Rectal smooth muscle tissue (tissue), 1 donor: ENCODE results near the gene NPAS2.

Source experiments
- H3K27ac ChIP-seq: one replicate; pipeline ENCODE4 v1.7.0; 2013; ENCODE audit warnings: low read depth, low read length, inconsistent platforms
- H3K27me3 ChIP-seq: one replicate; pipeline ENCODE4 v1.7.0; 2013; ENCODE audit warnings: low read length; ENCODE audit not compliant: control insufficient read depth, insufficient read depth
- H3K36me3 ChIP-seq: one replicate; pipeline ENCODE4 v1.7.0; 2013; ENCODE audit warnings: low read length; ENCODE audit not compliant: control insufficient read depth, insufficient read depth
- H3K4me1 ChIP-seq: one replicate; pipeline ENCODE4 v1.7.0; 2013; ENCODE audit warnings: low read length; ENCODE audit not compliant: control insufficient read depth, insufficient read depth
- H3K4me3 ChIP-seq: one replicate; pipeline ENCODE4 v1.7.0; 2013; ENCODE audit warnings: low read length
- H3K9ac ChIP-seq: one replicate; pipeline ENCODE4 v1.7.0; 2013; ENCODE audit warnings: low read length

The NPAS2 gene

DNA sequence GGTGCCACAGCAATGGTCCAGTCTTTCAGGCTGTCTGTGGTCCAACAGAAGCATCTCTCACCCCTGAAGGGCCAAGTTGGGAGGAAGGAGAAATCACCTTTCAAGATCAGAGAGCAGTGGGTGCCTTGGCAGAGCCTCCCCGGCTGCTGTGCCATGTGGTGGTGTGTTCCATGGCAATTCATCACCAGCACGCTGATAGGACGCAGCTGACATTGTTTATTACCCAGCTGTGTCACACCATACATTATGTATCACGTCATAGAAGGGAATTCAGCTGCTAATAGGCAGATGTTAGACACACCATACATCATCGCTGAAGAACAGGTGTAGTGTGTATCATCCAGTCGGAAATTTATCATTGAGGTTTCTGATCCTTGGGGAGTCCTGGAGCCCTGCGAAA lies 152.5 kb downstream of the NPAS2 start:
- Histone ChIP-seq H3K4me3 (no peak overlapping the region), H3K27ac (no peak overlapping the region), H3K27me3 (no peaks in the 10 kb centered on the region), H3K36me3 (peaks cover 3% of the 10 kb centered on the region), H3K9ac (no peak overlapping the region), H3K4me1 (peaks cover 11% of the 10 kb centered on the region)

DNA sequence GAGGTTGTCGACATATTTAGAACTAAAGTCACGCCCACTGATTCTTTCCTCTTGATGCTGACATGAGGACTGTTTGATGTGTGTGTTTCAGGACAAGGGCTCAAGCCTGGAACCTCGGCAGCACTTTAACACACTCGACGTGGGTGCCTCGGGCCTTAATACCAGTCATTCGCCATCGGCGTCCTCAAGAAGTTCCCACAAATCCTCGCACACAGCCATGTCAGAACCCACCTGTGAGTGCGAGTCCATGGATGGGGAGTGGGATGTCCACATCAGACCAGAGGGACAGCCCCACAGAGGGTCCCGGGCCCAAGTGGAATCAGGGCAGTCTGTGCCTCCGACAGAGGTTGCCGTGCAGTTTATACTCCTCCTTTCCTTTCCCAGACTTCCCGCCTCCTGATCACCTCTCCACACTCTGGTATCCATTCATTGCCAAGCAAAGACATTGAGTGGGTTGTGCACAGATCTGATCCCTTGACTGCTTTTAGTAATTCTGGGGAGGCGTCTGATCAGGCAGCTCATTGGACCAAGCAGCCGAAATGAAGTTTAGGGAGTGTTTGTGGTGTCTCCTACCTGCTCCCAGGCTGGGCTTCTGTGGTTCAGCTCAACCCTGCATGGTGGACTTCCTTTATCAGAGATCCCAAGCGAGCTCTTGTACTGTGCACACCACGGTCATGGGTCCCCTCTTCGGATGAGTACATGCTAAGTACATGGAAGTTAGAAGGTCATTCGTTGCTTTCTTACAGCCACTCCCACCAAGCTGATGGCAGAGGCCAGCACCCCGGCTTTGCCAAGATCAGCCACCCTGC lies 155.0 kb downstream of the NPAS2 start:
- H3K4me3 ChIP-seq: no peak overlapping the region
- no peaks in the 10 kb centered on the region for H3K27me3 ChIP-seq
- no peak overlapping the region for H3K27ac ChIP-seq
- H3K9ac ChIP-seq: no peak overlapping the region
- H3K36me3 ChIP-seq: peaks cover 3% of the 10 kb centered on the region
- peaks cover 24% of the 10 kb centered on the region for H3K4me1 ChIP-seq

DNA sequence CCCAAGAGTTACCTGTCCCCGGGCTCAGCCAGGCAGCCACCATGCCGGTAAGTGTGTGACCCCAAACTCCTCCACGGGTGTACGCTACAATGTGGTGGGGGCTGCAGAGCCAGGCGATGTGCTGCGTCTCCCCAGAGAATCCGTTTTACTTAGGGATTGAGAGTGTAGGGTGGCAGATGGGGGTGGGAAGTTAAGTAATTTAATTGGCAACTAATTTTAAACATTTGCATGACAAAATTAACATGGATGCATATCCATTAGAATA lies 155.5 kb downstream of the NPAS2 start:
- Histone ChIP-seq H3K9ac (no peak overlapping the region), H3K4me1 (peaks cover 24% of the 10 kb centered on the region), H3K27ac (no peak overlapping the region), H3K36me3 (peaks cover 3% of the 10 kb centered on the region), H3K27me3 (no peaks in the 10 kb centered on the region), H3K4me3 (no peak overlapping the region)

- no peaks in the 10 kb centered on the region for H3K27me3 ChIP-seq
- no peak overlapping the region for H3K9ac ChIP-seq
- H3K4me1 ChIP-seq: peaks cover 24% of the 10 kb centered on the region
- no peak overlapping the region for H3K4me3 ChIP-seq
- peak overlapping the region; percentile 67 for H3K27ac ChIP-seq
- H3K36me3 ChIP-seq: peaks cover 3% of the 10 kb centered on the region
These were observed 156.1 kb downstream of the NPAS2 start for GRCh38 chr2:100976061-100976460.

DNA sequence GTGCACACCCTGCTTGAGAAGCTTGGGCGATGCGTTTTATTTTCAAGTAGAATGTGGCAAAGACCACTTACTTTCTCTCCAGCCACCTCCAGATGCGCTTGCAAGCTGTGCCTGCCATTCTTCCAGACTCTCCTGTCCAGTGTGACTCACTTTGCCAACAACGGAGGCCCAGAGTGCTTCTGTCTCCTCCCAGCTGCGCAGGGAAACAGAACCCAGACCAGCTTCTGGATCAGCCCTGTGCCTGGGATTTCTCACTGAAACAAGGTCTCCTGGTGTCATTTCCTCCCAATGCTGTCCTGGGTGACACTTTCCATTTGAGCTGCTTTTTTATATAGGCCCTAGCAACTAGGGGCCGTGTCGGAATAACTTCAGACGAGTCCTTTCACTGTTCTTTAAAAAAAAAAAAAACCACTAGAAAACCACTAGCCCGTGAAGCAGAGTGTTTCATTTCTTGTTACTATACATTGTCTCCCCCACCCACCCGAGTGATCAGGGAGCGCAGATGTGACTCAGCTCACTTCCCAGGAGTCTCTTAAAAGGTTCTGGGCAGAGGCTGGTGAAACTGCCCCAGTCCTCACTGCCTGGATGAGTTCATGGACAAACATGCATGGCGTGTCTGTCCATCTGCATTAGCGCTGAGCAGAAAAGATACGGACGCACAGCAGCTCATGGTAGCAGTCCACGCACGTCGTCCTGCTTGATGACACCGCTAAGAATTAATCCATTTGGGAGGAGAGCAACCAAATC lies 156.9 kb downstream of the NPAS2 start:
- Histone ChIP-seq H3K4me1 (peaks cover 24% of the 10 kb centered on the region), H3K4me3 (no peak overlapping the region), H3K9ac (no peak overlapping the region), H3K27me3 (no peaks in the 10 kb centered on the region), H3K27ac (peak overlapping the region; percentile 67), H3K36me3 (peaks cover 3% of the 10 kb centered on the region)

DNA sequence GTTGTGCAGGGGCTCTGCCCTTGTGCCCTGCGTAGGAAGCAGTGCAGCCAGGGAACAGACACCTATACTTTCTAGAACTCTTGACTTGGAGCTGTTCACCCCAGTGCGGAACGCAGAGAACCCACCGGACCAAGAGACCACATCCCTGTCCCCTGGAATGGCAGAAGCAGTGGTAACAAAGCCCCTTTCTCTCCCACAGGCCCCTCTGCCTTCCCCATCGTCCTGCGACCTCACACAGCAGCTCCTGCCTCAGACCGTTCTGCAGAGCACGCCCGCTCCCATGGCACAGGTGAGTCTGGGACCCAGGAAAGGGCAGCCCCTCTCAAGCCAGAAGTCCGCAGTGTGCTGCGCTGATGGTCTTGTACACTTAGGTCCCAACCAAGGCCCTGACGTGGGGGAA lies 157.6 kb downstream of the NPAS2 start:
- Histone ChIP-seq H3K9ac (no peak overlapping the region), H3K4me1 (peaks cover 24% of the 10 kb centered on the region), H3K27me3 (no peaks in the 10 kb centered on the region), H3K4me3 (no peak overlapping the region), H3K27ac (peak overlapping the region; percentile 67), H3K36me3 (peaks cover 3% of the 10 kb centered on the region)

GRCh38 chr2:100978582-100979191 lies 158.7 kb downstream of the NPAS2 start:
- no peaks in the 10 kb centered on the region for H3K27me3 ChIP-seq
- peaks cover 24% of the 10 kb centered on the region for H3K4me1 ChIP-seq
- H3K36me3 ChIP-seq: peaks cover 3% of the 10 kb centered on the region
- no peak overlapping the region for H3K9ac ChIP-seq
- H3K4me3 ChIP-seq: no peak overlapping the region
- peak overlapping the region; percentile 76 for H3K27ac ChIP-seq

GRCh38 chr2:100980046-100980445 lies 160.1 kb downstream of the NPAS2 start:
- Histone ChIP-seq H3K4me1 (peaks cover 24% of the 10 kb centered on the region), H3K36me3 (peaks cover 3% of the 10 kb centered on the region), H3K4me3 (no peak overlapping the region), H3K27ac (no peak overlapping the region), H3K27me3 (no peaks in the 10 kb centered on the region), H3K9ac (no peak overlapping the region)

GRCh38 chr2:100981011-100981410 lies 161.1 kb downstream of the NPAS2 start:
- H3K27ac ChIP-seq: no peak overlapping the region
- H3K9ac ChIP-seq: no peak overlapping the region
- peaks cover under 1% of the 10 kb centered on the region for H3K36me3 ChIP-seq
- peaks cover 24% of the 10 kb centered on the region for H3K4me1 ChIP-seq
- no peak overlapping the region for H3K4me3 ChIP-seq
- no peaks in the 10 kb centered on the region for H3K27me3 ChIP-seq

- H3K9ac ChIP-seq: no peak overlapping the region
- no peaks in the 10 kb centered on the region for H3K36me3 ChIP-seq
- no peaks in the 10 kb centered on the region for H3K27me3 ChIP-seq
- peaks cover 13% of the 10 kb centered on the region for H3K4me1 ChIP-seq
- H3K27ac ChIP-seq: no peak overlapping the region
- H3K4me3 ChIP-seq: no peak overlapping the region
These were observed 162.5 kb downstream of the NPAS2 start for GRCh38 chr2:100982431-100982861.

DNA sequence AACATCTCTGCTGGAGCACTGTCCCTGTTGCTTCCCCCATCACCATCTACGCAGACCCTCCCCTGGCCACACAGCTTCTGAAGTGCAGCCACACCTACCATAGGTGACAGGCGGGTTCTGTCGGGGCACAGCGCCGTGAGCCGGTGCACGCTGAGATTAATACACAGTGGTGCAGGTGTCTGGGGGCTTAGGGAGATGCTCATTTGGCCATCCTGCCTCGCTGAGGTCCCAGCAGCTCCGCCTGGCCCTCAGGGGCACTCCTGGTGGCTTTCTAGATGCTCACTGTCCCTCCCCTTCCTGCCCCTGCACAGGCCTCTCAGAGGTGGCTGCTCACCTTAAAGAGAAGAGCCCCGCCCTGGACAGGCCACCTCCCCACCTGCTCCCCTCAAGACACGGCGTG lies 163.3 kb downstream of the NPAS2 start:
- Histone ChIP-seq H3K27me3 (no peaks in the 10 kb centered on the region), H3K4me1 (peaks cover 7% of the 10 kb centered on the region), H3K9ac (no peak overlapping the region), H3K4me3 (no peak overlapping the region), H3K36me3 (no peaks in the 10 kb centered on the region), H3K27ac (no peak overlapping the region)

DNA sequence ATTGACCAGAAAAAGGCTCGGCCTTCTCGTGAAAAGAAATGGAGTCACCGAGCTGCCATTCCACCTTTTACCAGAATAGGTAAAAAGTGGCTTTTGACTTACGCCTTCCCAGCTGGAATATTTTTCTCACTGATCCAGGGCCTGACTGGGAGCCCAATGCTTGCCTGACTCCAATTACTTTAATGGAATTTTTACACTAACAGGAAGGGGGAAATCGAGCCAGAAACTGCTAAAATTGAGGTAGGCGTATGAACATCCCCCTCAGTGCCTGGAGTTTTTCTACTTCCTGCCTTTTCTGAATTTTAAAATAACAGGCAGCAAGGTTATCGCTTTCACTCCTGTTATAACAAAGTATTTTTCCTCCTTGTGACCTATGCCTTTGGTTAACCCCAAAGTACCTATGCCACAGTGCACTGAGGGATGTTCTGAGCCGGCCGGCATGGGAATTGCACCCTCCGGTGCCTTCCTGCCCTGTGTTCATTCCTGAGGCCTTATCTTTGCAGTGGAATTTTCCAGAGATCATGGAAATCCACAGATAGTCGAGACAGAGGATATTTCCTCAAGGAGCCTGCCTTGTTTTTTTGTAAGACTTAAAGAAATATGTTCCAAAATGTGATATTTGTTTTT lies 163.9 kb downstream of the NPAS2 start:
- no peaks in the 10 kb centered on the region for H3K27me3 ChIP-seq

More for the DNA sequence above, 163.9 kb downstream of the NPAS2 start:
- no peak overlapping the region for H3K9ac ChIP-seq
- peaks cover 3% of the 10 kb centered on the region for H3K4me1 ChIP-seq
- no peak overlapping the region for H3K4me3 ChIP-seq
- H3K36me3 ChIP-seq: no peaks in the 10 kb centered on the region
- peak overlapping the region; percentile 9 for H3K27ac ChIP-seq
